Endothelial cell (in vitro differentiated cells): ENCODE data around the gene MEIOC. TPM values are rescaled to one million over a fixed set of nuclear protein-coding genes. Genes with fewer than 3 reads are reported as not detected.
A peak's percentile ranks its signal among the peaks of the same experiment; 100 is the strongest.

Source experiments
- DNase-seq: peaks from one replicate; pipeline ENCODE4 v3.0.0; 2021; ENCODE audit warnings: low spot score
- H3K27ac Mint-ChIP-seq: one replicate; pipeline ENCODE4 v1.8.0; 2021; ENCODE audit warnings: mixed read lengths, inconsistent platforms; ENCODE audit not compliant: unreplicated experiment
- H3K27me3 Mint-ChIP-seq: one replicate; pipeline ENCODE4 v1.8.0; 2021; ENCODE audit warnings: mild to moderate bottlenecking, moderate library complexity, mixed read lengths, inconsistent platforms; ENCODE audit not compliant: unreplicated experiment
- H3K36me3 Mint-ChIP-seq: one replicate; pipeline ENCODE4 v1.8.0; 2021; ENCODE audit warnings: mild to moderate bottlenecking, low read depth, mixed read lengths, inconsistent platforms; ENCODE audit not compliant: unreplicated experiment
- H3K4me1 Mint-ChIP-seq: one replicate; pipeline ENCODE4 v1.8.0; 2021; ENCODE audit warnings: mild to moderate bottlenecking, mixed read lengths, inconsistent platforms; ENCODE audit not compliant: unreplicated experiment
- H3K4me3 Mint-ChIP-seq: one replicate; pipeline ENCODE4 v1.8.0; 2021; ENCODE audit warnings: mild to moderate bottlenecking, mixed read lengths, inconsistent platforms; ENCODE audit not compliant: unreplicated experiment
- H3K9me3 Mint-ChIP-seq: one replicate; pipeline ENCODE4 v1.8.0; 2021; ENCODE audit warnings: mixed read lengths, inconsistent platforms; ENCODE audit not compliant: unreplicated experiment
- CTCF ChIP-seq: fragments of 200-600 bp; sonication (generic); IDR thresholded peaks from one replicate; pipeline ENCODE4 v1.5.0; 2021; ENCODE audit warnings: antibody characterized with exemption; ENCODE audit not compliant: unreplicated experiment
- long read RNA-seq: library from polyadenylated mRNA; unstranded; transcript quantifications from one replicate; pipeline ENCODE4 v2.0.0, GENCODE V29; 2020; ENCODE audit not compliant: unreplicated experiment
- total RNA-seq: library from RNA; stranded (reverse); fragmentation: NEBNext Ultra II Directional; extraction: Animal tissue kit (Norgen Biotek cat#: 25700); gene quantifications from one replicate; pipeline ENCODE4 v1.2.1, GENCODE V29; 2021; ENCODE audit not compliant: unreplicated experiment

MEIOC gene
- total RNA-seq = not detected
- long read RNA-seq = 0 reads

GRCh38 chr17:44655983-44656710 is at the start of gene MEIOC:
Gene MEIOC (plus strand): TSS chr17:44656468. CDS start chr17:44656614, 146 bp downstream.
- Mint-ChIP-seq H3K9me3 (no peaks in the 10 kb centered on the region), H3K36me3 (peaks cover 4% of the 10 kb centered on the region), H3K4me1 (peaks cover 2% of the 10 kb centered on the region), H3K4me3 (peak within 1 kb of the TSS; percentile 77), H3K27ac (no peak within 1 kb of the TSS), H3K27me3 (peaks cover 5% of the 10 kb centered on the region)
- DNase-seq = peak; percentile 24
- TF ChIP-seq CTCF = no peak

- no peak overlapping the region for H3K27ac Mint-ChIP-seq
- H3K4me3 Mint-ChIP-seq = no peak overlapping the region
- no peak for DNase-seq
- H3K4me1 Mint-ChIP-seq = peaks cover 31% of the 10 kb centered on the region
- peaks cover 3% of the 10 kb centered on the region for H3K36me3 Mint-ChIP-seq
- H3K27me3 Mint-ChIP-seq = peaks cover 3% of the 10 kb centered on the region
- no peak for TF ChIP-seq CTCF
- H3K9me3 Mint-ChIP-seq = no peaks in the 10 kb centered on the region
Measured at GRCh38 chr17:44606658-44607057, 49.6 kb upstream of the MEIOC start.

GRCh38 chr17:44607836-44608690 is 48.2 kb upstream of the MEIOC start:
- Mint-ChIP-seq H3K4me1 (peaks cover 22% of the 10 kb centered on the region), H3K27ac (no peak overlapping the region), H3K4me3 (no peak overlapping the region), H3K9me3 (no peaks in the 10 kb centered on the region), H3K36me3 (peaks cover 3% of the 10 kb centered on the region), H3K27me3 (peaks cover 1% of the 10 kb centered on the region)
- no peak for TF ChIP-seq CTCF
- DNase-seq = no peak

- H3K4me1 Mint-ChIP-seq = peaks cover 22% of the 10 kb centered on the region
- H3K27me3 Mint-ChIP-seq = peaks cover 1% of the 10 kb centered on the region
- TF ChIP-seq CTCF = no peak
- H3K36me3 Mint-ChIP-seq = peaks cover 3% of the 10 kb centered on the region
- DNase-seq = no peak
- no peak overlapping the region for H3K27ac Mint-ChIP-seq
- no peak overlapping the region for H3K4me3 Mint-ChIP-seq
- H3K9me3 Mint-ChIP-seq = no peaks in the 10 kb centered on the region
Measured at GRCh38 chr17:44608727-44609435, 47.4 kb upstream of the MEIOC start.
